Adrenal gland (tissue), 12 donors: ENCODE data around the gene KIRREL3. TPM values are rescaled to one million over a fixed set of nuclear protein-coding genes. Genes with fewer than 3 reads are reported as not detected.

ENCODE experiments used
- DNase-seq, 7 donors: peaks; one replicate each; pipeline ENCODE4 v3.0.0-alpha.2; 2019 to 2020
- H3K27ac ChIP-seq, 5 donors: fragments of 200-600 bp; sonication (generic) in 4 of 5; 1 replicate in 3 of 5; 2 replicates in 2 of 5; pipeline versions ENCODE4 v1.5.1 to v1.8.0; 2016 to 2020; ENCODE audit warnings: mild to moderate bottlenecking in 1 of 5
- H3K27me3 ChIP-seq: fragments of 200-600 bp; 2 replicates; pipeline ENCODE4 v1.8.0; 2021
- H3K36me3 ChIP-seq, 2 donors: fragments of 200-600 bp; replicated peaks in 1 of 2; 1 replicate in 1 of 2; 2 replicates in 1 of 2; pipeline versions ENCODE4 v1.5.1 to v1.8.0; 2018 to 2022
- H3K4me1 ChIP-seq, 2 donors: fragments of 200-600 bp; replicated peaks in 1 of 2; 1 replicate in 1 of 2; 2 replicates in 1 of 2; pipeline versions ENCODE4 v1.5.1 to v1.8.0; 2018 to 2021
- H3K4me3 ChIP-seq, 4 donors: fragments of 200-600 bp; sonication (generic) in 3 of 4; one replicate each; pipeline ENCODE4 v1.5.1; 2016 to 2018
- H3K9me3 ChIP-seq, 3 donors: fragments of 200-600 bp; sonication (generic) in 1 of 3; replicated peaks in 1 of 3; 1 replicate in 2 of 3; 2 replicates in 1 of 3; pipeline versions ENCODE4 v1.5.1 to v1.8.0; 2016 to 2021
- POLR2A ChIP-seq, 2 donors: fragments of 450-650 bp; IDR thresholded peaks; one replicate each; pipeline ENCODE4 v1.6.1; 2017; ENCODE audit warnings: antibody characterized with exemption in 2 of 2, mild to moderate bottlenecking in 2 of 2, moderate library complexity in 1 of 2
- WGBS, 4 donors: extraction: QIAGEN DNeasy Blood & Tissue Kit in 2 of 4; methylation state at CpG; one replicate each; pipeline versions ENCODE4 v1.1.5 to v1.1.7; 2013 to 2017; 5-methylcytosine and 5-hydroxymethylcytosine counted together
- intact Hi-C, 2 donors: fragments of 100-400 bp; cut with DNase I; formaldehyde crosslinking; loops; one replicate each; pipeline versions ENCODE4 v1.14.1 to v1.15.0; 2022 to 2023
- polyA plus RNA-seq, 3 donors: library from polyadenylated mRNA; stranded (reverse); fragments of 200-250 nt in 2 of 3; fragments of 350-450 nt in 1 of 3; fragmentation: Illumina TruSeq in 1 of 3; extraction: RNeasy Lipid Tissue Mini Kit (QIAGEN cat#74804) in 1 of 3; gene quantifications; one replicate each; pipeline ENCODE4 v1.2.3, GENCODE V29; 2013 to 2014
- total RNA-seq, 9 donors: library from RNA; depleted of rRNA in 4 of 9; stranded (reverse); fragments of >200 nt in 4 of 9; fragments of 120-200 nt in 1 of 9; fragmentation: NEBNext Ultra II Directional in 1 of 9; extraction: Animal tissue kit (Norgen Biotek cat#: 25700) in 1 of 9; gene quantifications; one replicate each; pipeline versions ENCODE4 v1.1.0 to v1.2.4, GENCODE V29; 2013 to 2023
- TF ChIP-seq, protein P1 (sequence below), 6 experiments: fragments of 450-650 bp in 4 of 6; fragments of 200-600 bp in 2 of 6; sonication (generic) in 1 of 6; IDR thresholded peaks; 1 replicate in 5 of 6; 2 replicates in 1 of 6; pipeline versions ENCODE4 v1.5.1 to v1.8.0; 2016 to 2021; ENCODE audit warnings: antibody characterized with exemption in 6 of 6, mild to moderate bottlenecking in 2 of 6, moderate library complexity in 1 of 6
- donor health status: healthy with polysubstance abuse.
- donor health status: Bipolar disorder and iron deficiency.
- donor health status: DM: yes; HTN: yes; CAD: no.
- donor health status: DM: no; HTN: no; CAD: no.
- donor health status: DM: no; HTN: no; CAD: no.
- donor health status: DM: yes; HTN: yes; CAD: no.

The KIRREL3 gene
- total and polyA plus RNA-seq, 12 donors: 0.07 to 4.1 (median 0.64) TPM; not detected in 1

DNA sequence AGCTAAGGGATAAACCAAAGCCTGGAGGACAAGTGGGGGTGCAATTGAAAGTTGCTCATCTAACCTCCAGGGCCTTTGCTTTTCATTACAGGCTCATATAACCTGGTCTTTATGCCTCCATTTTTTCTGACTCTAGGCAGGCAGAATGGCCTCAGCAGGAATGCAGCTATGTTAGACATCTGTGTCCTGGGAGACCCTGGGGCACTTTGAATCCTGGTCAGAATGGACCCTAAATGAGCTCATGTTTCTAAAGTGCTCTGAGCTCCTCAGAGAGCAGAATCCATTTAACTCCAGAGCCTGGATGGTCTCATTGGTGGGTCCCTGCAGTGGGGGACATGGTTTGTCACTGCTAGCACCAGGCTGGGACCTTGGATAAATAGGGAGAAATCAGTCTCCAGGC lies 177.3 kb downstream of the KIRREL3 start:
- Histone ChIP-seq H3K36me3 (no peaks in the 10 kb centered on the region), H3K4me1 (no peaks in the 10 kb centered on the region), H3K4me3 (no peak overlapping the region), H3K9me3 (no peaks in the 10 kb centered on the region), H3K27me3 (no peaks in the 10 kb centered on the region), H3K27ac (no peak overlapping the region)
- intact Hi-C loops: no loop called here
- TF ChIP-seq, protein P1, sequence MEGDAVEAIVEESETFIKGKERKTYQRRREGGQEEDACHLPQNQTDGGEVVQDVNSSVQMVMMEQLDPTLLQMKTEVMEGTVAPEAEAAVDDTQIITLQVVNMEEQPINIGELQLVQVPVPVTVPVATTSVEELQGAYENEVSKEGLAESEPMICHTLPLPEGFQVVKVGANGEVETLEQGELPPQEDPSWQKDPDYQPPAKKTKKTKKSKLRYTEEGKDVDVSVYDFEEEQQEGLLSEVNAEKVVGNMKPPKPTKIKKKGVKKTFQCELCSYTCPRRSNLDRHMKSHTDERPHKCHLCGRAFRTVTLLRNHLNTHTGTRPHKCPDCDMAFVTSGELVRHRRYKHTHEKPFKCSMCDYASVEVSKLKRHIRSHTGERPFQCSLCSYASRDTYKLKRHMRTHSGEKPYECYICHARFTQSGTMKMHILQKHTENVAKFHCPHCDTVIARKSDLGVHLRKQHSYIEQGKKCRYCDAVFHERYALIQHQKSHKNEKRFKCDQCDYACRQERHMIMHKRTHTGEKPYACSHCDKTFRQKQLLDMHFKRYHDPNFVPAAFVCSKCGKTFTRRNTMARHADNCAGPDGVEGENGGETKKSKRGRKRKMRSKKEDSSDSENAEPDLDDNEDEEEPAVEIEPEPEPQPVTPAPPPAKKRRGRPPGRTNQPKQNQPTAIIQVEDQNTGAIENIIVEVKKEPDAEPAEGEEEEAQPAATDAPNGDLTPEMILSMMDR (IDR thresholded peaks at IDR 0.05): no peak
- no peak for TF ChIP-seq POLR2A (IDR thresholded peaks at IDR 0.05)
- no peak for DNase-seq

DNA sequence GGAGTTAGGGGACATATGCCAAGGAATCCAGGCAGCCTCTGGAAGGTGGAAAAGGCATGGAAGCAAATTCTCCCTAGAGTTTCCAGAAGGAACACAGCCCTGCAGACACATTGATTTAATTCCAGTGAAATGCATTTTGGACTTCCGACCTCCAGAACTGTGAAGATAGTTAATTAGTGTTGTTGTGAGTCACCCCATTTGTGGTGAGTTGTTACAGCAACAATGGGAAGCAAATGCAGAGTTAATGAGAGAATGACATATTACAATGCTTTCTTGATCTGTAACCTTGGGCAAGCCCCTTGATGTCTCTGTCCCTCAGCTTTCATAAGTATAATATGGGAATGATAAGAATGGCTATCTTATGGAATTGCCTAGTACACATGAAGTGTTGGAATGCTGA lies 178.7 kb downstream of the KIRREL3 start:
- no peak overlapping the region for H3K4me3 ChIP-seq
- H3K4me1 ChIP-seq: no peaks in the 10 kb centered on the region
- DNase-seq: no peak
- intact Hi-C loops: no loop called here
- no peak overlapping the region for H3K27ac ChIP-seq
- 88 to 94% (median 92%) methylated on average over 1 of the region's 1 CpG for WGBS, 4 donors
- H3K9me3 ChIP-seq: no peaks in the 10 kb centered on the region
- no peaks in the 10 kb centered on the region for H3K36me3 ChIP-seq
- H3K27me3 ChIP-seq: no peaks in the 10 kb centered on the region
- TF ChIP-seq, protein P1 (IDR thresholded peaks at IDR 0.05): no peak
- no peak for TF ChIP-seq POLR2A (IDR thresholded peaks at IDR 0.05)

DNA sequence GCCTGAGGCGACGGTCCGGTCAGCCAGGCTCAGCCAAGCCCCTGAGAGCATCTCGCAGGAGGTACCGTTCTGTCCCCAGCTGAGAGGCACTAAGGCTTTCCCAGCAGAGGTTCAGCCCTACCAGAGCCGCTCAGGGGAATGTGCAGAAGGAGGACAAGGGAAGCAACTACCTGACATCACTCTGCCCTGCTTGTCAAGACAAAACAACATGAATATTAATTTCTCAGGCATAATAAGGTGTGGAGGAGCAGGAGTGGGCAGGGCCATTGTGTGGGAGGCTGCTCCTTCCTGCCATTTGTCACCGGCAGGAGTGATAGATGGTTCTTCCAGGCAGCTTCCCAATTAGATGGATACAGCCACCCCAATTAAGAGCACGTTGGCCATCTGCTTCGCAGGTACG lies 181.4 kb downstream of the KIRREL3 start:
- WGBS, 4 donors: 82 to 93% (median 91%) methylated on average over 8 to 10 of the region's 10 CpGs
- Histone ChIP-seq H3K36me3 (no peaks in the 10 kb centered on the region), H3K9me3 (no peaks in the 10 kb centered on the region), H3K27me3 (no peaks in the 10 kb centered on the region), H3K4me1 (no peaks in the 10 kb centered on the region), H3K4me3 (no peak overlapping the region), H3K27ac (no peak overlapping the region)
- intact Hi-C loops: no loop called here
- TF ChIP-seq, protein P1 (IDR thresholded peaks at IDR 0.05): no peak
- no peak for TF ChIP-seq POLR2A (IDR thresholded peaks at IDR 0.05)
- DNase-seq: no peak

DNA sequence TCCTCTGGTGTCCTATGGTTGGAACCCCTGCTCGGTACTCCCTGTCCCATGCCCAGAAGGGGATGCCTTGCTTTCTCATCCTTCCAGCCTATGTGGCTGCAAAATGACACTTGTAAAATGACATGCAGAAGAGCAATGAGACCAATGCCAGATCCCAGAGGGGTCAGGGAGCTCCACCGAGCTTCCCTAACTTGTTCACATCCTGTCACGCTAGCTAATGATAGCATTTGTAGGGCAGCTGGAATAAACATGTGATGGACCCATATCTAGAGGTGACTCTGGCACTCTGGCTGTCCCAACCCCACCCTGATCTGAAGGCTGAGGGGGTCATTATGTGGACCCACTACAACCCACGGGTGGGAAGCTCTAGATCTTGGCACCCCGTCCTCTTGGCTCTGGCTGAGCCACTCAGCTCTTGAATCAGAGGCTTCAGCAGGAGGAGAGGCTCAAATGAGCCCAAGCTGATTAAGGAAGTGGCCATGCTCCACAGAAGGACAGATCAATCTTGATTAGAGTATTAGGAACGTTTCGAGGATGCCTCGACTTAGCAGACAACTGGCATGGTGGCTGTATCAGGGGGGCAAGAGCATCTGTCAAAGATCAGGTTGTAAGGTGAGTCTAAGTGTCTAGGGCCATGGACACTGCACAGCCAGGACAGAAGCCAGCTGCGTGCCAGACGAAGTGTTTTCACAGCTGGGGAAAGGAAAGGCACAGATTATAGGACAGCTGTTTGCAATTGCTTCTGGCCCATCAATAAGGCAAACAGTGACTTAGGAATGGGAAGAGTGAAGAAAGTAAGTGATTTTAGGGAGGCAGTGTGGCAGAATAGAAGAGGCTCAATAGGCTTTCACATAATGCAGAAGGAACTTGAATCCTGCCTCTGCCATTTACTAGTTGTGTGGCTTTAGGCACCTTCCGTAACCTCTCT lies 182.8 kb downstream of the KIRREL3 start:
- no peaks in the 10 kb centered on the region for H3K36me3 ChIP-seq
- H3K27me3 ChIP-seq: no peaks in the 10 kb centered on the region
- no peak overlapping the region for H3K4me3 ChIP-seq
- no peak for DNase-seq
- intact Hi-C loops: no loop called here
- WGBS, 4 donors: 57 to 78% (median 71%) methylated on average over 9 to 11 of the region's 11 CpGs
- TF ChIP-seq, protein P1 (IDR thresholded peaks at IDR 0.05): no peak
- no peak for TF ChIP-seq POLR2A (IDR thresholded peaks at IDR 0.05)
- no peaks in the 10 kb centered on the region for H3K4me1 ChIP-seq
- H3K27ac ChIP-seq: no peak overlapping the region
- no peaks in the 10 kb centered on the region for H3K9me3 ChIP-seq
